Muscle of back (tissue), 11 donors: Measurements from ENCODE around the gene CERT1. TPM values are rescaled to one million over a fixed set of nuclear protein-coding genes. Genes with fewer than 3 reads are reported as not detected.

ENCODE experiments used
- DNase-seq, 3 donors: peaks; one replicate each; pipeline versions ENCODE4 v3.0.0 to v3.0.0-alpha.2; 2013
- polyA plus RNA-seq, 10 donors: library from polyadenylated mRNA; unstranded; fragments of 120-200 nt; gene quantifications; one replicate each; pipeline ENCODE4 v1.2.1, GENCODE V29; 2013; ENCODE audit not compliant: insufficient read length in 10 of 10

CERT1 gene
- polyA plus RNA-seq, 10 donors, result 32.0 to 47.4 (median 35.4) TPM

GRCh38 chr5:75412111-75412990, 99.1 kb downstream of the CERT1 start:
- DNase-seq, result peak in 1 of 3 donors; percentile 16

DNA sequence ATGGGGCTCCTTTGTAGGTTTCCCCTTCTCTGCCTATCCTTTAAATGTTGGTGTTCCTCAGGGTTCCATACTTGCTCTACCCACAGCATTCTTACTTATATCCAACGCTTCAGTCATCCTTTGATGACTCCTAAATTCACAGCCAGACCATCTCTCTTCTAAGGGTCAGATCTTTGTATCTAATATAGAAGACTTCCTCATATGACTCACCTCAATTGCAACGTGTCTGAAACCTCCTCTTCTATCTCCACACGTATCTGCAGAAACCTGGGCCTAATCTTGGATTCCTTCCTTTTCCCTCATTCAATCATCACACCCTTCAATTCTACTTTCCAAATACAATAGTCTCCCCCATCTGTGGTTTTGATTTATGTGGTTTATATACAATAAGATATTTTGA, 106.1 kb downstream of the CERT1 start:
- no peak for DNase-seq

DNA sequence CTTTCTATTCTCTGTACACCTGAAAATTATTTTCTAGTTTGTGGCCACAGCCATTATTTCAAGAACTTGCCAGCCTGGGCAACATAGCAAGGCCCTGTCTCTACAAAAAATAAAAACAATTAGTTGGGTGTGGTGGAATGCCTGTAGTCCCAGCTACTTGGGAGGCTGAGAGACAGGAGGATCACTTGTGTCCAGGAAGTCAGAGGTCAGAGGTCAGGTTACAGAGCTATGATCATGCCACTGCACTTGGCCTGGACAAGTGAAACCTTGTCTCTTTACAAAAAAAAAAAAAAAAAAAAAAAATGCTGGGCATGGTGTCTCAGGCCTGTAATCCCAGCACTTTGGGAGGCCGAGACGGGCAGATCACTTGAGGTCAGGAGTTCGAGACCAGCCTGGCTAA, 116.2 kb downstream of the CERT1 start:
- DNase-seq, result no peak

DNA sequence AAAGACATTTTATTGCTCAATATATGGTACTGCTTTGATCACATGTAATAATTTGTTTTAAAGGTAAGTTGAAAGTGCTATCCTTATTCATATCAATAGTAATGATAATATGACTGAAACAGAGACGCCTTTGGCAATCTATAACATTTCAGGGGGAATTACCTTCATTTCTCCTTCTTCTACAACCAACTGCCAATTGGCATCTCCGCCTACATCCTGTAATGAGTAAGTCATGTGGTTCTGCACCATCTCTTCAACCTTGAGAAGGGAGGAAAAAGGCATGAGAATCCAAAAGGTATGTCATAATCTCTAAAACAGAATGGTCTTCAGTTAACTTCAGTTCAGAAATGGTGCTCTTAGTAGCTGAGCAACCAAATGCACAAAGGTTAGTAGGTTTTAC, 122.0 kb downstream of the CERT1 start:
- DNase-seq, result no peak

GRCh38 chr5:75387806-75388205, 123.6 kb downstream of the CERT1 start:
- DNase-seq, result no peak

DNA sequence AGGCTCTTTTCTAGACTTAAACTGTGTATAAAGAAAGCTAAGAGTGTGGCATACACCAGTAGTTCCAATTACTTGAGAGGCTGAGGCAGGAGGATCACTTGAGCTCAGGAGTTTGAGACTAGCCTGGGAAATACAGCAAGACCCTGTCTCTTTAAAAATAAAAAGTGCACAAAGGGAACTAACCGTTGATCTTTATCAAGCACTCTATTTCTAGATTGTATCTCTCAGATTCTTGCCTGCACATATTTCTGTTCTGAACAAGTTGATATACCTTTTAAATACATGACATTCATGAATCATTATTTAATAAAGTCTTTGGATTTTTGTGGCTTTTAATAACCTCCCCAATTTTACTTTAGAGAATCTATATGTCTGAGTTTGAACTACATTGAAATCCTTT, 127.2 kb downstream of the CERT1 start:
- DNase-seq, result no peak

DNA sequence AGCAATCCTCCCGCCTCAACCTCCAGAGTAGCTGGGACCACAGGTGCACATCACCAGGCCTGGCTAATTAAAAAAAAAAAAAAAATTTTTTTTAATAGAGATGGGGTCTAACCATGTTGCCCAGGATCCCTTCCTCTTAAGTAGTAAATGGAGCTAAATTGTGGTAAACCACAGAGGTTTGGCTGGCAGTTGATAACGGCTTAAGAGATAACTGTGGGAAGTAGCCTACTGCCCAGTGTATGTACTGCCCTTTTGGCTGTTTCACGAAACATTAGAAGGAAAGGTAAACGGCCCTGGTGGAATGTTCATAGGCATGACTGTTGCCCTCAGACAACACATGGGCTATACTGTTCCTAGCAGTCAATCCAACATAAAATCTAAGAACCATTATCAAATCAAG, 130.0 kb downstream of the CERT1 start:
- no peak for DNase-seq

DNA sequence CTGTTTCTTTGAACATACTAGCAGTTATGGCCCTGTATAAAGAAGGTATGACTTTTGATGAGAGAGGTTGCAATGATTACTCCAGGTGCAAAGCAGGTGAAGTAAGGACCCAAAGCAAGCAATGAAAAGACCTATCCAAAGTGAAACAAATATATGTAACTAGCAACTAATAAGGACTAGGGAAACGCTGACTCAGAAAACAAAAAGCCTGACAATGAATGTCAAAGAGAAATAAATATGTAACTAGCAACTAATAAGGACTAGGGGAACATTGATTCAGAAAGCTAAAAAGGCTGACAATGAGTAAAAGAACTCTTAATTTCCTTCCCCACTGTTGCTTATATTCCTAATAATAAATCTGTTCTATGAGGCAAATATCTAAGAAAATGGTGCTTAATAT, 131.3 kb downstream of the CERT1 start:
- DNase-seq, result no peak

GRCh38 chr5:75375414-75375813, 136.0 kb downstream of the CERT1 start:
- no peak for DNase-seq

DNA sequence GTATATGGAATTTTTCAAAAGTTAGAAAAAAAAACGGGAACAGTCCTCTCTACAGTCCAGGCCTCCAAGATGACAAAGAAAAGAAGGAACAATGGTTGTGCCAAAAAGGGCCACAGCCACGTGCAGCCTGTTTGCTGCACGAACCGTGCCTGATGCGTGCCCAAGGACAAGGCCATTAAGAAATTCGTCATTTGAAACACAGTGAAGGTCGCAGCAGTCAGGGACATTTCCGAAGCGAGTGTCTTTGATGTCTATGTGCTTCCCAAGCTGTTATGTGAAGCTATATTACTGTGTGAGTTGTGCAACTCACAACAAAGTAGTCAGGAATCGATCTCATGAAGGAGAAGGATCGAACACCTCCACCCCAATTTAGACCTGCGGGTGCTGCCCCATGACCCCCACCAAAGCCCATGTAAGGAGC, 137.0 kb downstream of the CERT1 start:
- DNase-seq, result no peak

DNA sequence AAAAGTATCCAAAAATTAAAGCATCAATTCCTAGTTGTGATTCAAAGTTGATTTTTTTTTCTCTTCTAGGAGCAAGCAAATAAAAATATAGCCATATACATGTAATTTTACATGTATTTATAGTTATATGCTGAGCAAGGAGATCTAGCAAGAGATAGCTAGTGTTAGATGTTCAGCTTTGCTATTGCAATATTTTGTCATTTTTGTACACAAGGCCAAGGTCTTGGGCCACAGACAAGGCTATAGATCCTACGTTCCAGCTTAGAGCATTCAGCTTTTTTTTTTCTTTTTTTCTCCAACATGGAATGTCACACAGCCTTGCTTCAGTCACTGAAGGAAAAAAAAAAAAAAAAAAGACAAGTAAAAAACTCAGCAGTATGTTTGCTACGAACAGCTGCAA, 137.6 kb downstream of the CERT1 start:
- DNase-seq, result no peak

DNA sequence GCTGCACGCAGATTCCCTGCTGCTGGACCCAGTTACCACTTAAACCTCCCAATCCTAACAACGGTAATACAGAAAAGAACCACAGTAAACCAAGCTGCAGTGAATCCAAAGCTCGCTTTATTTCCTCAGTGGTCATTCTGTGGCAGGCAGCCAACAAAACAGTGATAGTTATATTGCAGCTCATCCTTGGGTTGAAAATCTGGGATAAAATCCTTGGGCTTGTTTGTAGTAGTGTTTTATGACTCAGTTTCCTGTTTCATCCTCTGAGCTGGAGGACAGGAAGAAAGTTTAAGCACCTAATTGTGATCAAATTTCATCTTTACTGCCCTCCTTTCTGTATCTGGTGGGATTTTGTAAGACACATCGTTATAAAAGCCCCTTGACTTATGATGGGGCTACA, 143.0 kb downstream of the CERT1 start:
- peak in 1 of 3 donors; percentile 22 for DNase-seq

GRCh38 chr5:75367401-75367800, 144.0 kb downstream of the CERT1 start:
- DNase-seq, result no peak

- no peak for DNase-seq
These were observed 144.6 kb downstream of the CERT1 start for GRCh38 chr5:75366787-75367186.

DNA sequence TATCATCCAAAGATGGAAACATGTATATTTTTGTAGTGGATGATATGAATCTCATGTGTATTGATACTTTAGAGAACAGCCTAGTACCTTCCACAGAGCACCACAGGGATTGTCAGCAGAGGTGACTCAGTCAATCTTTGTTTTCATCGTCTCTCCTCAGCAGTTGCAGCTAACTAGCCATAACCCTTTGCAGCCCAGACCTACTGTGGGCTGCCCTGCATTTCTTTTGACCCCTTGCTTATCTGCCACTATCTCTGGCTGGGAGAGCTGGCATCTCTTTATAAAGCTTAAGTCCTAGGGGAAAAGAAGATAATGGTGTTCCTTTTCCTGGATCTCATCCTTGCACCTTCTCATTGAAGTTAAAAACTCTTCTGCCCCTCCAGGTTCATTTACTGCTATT, 145.7 kb downstream of the CERT1 start:
- DNase-seq, result no peak

GRCh38 chr5:75364571-75365280, 146.7 kb downstream of the CERT1 start:
- no peak for DNase-seq

DNA sequence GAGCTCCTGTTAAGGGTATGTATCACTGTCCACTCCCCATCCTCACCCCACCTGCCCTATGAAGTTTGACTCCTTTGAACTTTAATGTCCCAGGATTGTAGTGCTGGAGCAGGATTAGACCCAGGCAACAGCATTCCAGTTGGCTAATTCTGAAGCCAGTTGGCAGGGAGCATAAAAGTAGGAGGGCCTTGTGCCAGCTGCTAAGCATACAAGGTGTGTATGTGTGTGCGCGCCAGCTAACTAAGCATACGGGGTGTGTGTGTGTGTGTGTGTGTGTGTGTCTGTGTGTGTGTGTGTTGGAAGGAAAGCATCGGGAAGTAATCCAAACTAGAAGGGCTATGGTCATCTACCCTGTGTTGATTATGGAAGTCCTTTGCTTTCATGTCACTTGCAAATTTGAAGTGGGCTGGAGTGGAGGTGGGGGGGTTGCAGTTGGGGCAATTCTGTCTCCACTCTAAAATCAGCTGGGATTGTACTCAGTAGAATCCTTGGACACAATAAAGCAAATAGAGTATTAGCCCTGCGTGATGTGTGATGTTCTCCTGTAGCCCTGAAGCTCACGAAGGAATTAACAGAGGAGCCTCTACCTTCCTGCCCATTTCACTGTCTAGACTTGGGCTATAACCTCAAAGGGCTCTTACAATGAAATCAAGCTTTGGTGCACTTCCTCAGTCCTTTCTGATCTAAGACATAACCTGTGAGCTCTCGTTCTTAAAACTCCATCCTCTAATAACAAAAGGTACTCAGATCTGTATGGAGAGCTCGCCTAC, 147.5 kb downstream of the CERT1 start:
- peak in 2 of 3 donors; percentile 2 to 21 for DNase-seq

DNA sequence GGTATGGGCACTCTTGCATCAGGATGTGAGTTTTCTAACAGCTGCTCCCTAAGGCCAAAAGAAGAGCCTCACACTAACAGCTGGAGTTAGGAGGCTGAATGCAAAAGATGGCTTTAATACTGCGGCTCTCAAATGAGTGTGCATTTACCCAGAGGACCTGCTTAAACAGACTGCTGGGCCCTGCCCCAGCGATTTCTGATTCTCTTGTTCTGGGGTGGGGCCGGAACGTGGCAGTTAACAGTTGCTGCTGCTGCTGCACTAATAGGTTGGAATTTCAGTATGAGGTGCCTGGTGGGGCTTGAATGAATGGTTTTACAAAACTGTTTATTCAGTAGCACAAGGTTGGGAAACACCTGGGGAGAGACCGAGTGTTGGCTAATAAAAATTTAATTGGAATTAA, 148.3 kb downstream of the CERT1 start:
- DNase-seq, result peak in 2 of 3 donors; percentile 11 to 39

- DNase-seq, result no peak
These were observed 148.9 kb downstream of the CERT1 start for GRCh38 chr5:75362474-75362975.

DNA sequence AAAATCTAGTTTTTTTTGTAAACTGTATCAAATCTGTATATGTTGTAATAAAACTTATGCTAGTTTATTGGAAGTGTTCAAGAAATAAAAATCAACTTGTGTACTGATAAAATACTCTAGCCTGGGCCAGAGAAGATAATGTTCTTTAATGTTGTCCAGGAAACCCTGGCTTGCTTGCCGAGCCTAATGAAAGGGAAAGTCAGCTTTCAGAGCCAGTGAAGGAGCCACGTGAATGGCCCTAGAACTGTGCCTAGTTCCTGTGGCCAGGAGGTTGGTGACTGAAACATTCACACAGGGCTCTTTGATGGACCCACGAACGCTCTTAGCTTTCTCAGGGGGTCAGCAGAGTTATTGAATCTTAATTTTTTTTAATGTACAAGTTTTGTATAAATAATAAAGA, 150.1 kb downstream of the CERT1 start:
- no peak for DNase-seq

- DNase-seq, result no peak
These were observed 153.3 kb downstream of the CERT1 start for GRCh38 chr5:75358117-75358516.

GRCh38 chr5:75356719-75357118, 154.7 kb downstream of the CERT1 start:
- no peak for DNase-seq
